WERI-Rb-1 (cell line): ENCODE data around the gene RTTN.

Source experiments
- DNase-seq: peaks from one replicate; pipeline ENCODE4 v3.0.0-alpha.2; 2020
- H3K27ac ChIP-seq: fragments of 250-450 bp; sonication (Bioruptor Pico); 2 replicates; pipeline ENCODE4 v1.5.1; 2020; ENCODE audit warnings: mild to moderate bottlenecking, moderate library complexity
- H3K27me3 ChIP-seq: fragments of 250-450 bp; sonication (Bioruptor Pico); 2 replicates; pipeline ENCODE4 v1.5.1; 2021; ENCODE audit warnings: mild to moderate bottlenecking, low read depth, moderate library complexity; ENCODE audit not compliant: insufficient read depth, severe bottlenecking
- H3K36me3 ChIP-seq: fragments of 250-450 bp; sonication (Bioruptor Pico); 2 replicates; pipeline ENCODE4 v1.5.1; 2020; ENCODE audit warnings: mild to moderate bottlenecking, moderate library complexity
- H3K4me3 ChIP-seq: 2 replicates; pipeline ENCODE4 v1.5.1; 2011; ENCODE audit warnings: low read depth, mild to moderate bottlenecking, control low read depth, low read length
- H3K9me3 ChIP-seq: fragments of 250-450 bp; sonication (Bioruptor Pico); 2 replicates; pipeline ENCODE4 v1.5.1; 2021; ENCODE audit warnings: mild to moderate bottlenecking, moderate library complexity; ENCODE audit not compliant: severe bottlenecking
- CTCF ChIP-seq: IDR thresholded peaks from 2 replicates; pipeline ENCODE4 v1.5.1; 2011; ENCODE audit warnings: low read depth, mild to moderate bottlenecking, control low read depth, inconsistent platforms, low read length

RTTN gene

DNA sequence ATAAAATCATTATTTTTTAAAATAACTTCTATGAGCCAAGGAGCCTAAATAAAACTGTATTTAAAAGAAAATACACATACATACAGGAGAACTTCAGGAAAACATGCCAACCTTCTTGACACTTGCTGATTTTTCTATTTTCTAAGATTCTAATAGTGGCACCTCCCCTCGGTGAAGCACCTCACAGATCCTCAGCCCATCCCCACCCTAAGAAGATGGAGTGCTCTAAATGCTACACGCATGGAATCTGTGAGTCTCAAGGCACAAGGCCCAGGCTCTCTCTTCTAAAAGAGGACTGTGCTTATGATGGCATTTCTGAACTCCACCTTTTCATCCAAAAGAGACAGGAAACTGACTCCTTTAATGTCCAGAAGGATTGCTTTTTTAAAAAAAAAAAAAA is 56.3 kb downstream of the RTTN start:
- Histone ChIP-seq H3K27me3 (no peaks in the 10 kb centered on the region), H3K27ac (no peak overlapping the region), H3K36me3 (peaks cover 3% of the 10 kb centered on the region; the same call in 1 of the 2 replicates), H3K9me3 (no peaks in the 10 kb centered on the region), H3K4me3 (no peak overlapping the region)
- no peak for DNase-seq
- TF ChIP-seq CTCF, result no peak

DNA sequence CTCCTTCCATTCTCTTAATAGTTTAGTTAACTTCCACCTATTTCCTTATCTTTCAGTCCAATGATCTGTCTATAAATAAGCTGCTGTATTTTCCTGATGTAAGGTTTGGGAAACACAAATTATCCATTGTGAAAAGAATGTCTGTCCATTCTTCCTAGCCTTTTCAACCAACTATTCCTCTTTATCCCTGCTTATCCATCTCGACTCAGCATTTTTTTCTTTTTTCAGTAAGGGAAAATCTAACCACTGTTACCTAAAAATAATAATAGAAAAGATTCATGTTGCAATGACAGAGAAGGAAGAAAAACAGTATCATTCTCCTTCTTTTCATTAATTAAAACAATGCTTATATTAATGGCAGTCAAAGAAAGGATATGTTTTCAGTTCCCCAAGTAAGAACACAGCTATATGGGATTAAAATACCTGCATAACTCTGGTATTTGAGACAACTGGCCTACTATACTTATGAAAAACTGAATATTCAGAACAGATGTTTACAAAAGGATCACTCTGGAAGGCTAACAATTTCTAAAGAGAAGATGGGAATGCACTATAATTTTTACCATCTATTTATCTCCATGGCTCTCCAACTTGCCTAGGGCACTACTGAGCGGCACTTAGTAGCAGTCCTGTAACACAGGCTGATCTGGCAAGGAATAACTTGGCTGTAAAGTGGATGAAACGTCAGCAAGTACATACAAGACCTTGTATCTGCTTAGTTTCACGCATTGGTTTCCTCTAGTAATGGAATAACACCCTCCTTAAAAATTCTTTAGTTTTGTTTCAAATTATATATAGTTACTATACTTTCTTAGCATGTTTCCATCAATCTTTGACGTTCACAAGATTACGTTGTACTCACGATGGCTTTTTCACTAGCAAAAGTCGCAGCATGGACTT is 57.2 kb downstream of the RTTN start:
- Histone ChIP-seq H3K27me3 (no peaks in the 10 kb centered on the region), H3K36me3 (peaks cover 3% of the 10 kb centered on the region; the same call in 1 of the 2 replicates), H3K4me3 (no peak overlapping the region), H3K27ac (no peak overlapping the region), H3K9me3 (no peaks in the 10 kb centered on the region)
- no peak for DNase-seq
- TF ChIP-seq CTCF, result no peak

- peaks cover 3% of the 10 kb centered on the region; the same call in 1 of the 2 replicates for H3K36me3 ChIP-seq
- H3K9me3 ChIP-seq, result no peaks in the 10 kb centered on the region
- no peak overlapping the region for H3K4me3 ChIP-seq
- no peak overlapping the region for H3K27ac ChIP-seq
- no peak for TF ChIP-seq CTCF
- no peak for DNase-seq
- H3K27me3 ChIP-seq, result no peaks in the 10 kb centered on the region
Observed at GRCh38 chr18:70146174-70146573, 59.3 kb downstream of the RTTN start.

DNA sequence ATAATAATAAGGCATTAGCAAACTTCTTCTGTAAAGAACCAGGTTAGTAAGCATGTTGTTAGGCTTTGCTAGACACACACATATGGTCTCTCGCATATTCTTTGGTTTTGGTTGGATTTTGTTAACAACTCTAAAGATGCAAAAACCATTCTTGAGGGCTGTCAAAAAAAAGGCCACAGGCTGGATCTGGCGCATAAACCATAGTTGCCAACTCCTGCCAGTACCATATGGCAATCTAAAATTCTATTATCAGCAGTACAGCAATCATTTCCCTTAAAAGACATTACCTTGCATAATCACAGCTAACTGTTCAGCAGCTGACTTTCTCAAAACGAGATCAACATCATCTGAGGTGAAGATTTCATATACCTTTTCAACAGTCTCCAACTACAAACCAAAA is 63.5 kb downstream of the RTTN start:
- no peak overlapping the region for H3K27ac ChIP-seq
- no peaks in the 10 kb centered on the region for H3K9me3 ChIP-seq
- no peaks in the 10 kb centered on the region for H3K36me3 ChIP-seq
- no peak for DNase-seq
- TF ChIP-seq CTCF, result no peak
- H3K4me3 ChIP-seq, result no peak overlapping the region
- no peaks in the 10 kb centered on the region for H3K27me3 ChIP-seq

DNA sequence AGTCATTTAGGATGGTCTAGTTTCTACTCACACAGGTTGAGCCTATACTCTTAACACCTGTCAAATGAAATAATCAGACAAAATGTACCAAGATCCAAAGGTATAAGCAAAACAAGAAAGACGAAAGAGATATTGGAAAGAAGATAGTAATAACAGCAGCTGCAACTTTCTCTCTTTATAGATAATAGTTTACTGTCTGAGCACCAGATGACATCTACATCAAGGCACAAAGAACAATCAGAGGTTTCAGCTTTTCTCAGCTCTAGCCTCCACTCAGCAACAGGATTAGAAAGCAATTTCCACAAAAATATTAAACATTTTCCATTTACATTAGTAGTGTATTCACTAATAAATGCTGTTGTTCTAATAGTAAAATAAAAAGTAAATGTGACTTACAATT is 66.3 kb downstream of the RTTN start:
- H3K27ac ChIP-seq, result no peak overlapping the region
- H3K9me3 ChIP-seq, result no peaks in the 10 kb centered on the region
- no peak overlapping the region for H3K4me3 ChIP-seq
- no peaks in the 10 kb centered on the region for H3K27me3 ChIP-seq
- TF ChIP-seq CTCF, result no peak
- no peaks in the 10 kb centered on the region for H3K36me3 ChIP-seq
- DNase-seq, result no peak
